PFSK-1 (cell line): ENCODE measurements around the gene TBRG4.

ENCODE experiments used
- FOXP2 ChIP-seq: optimal IDR thresholded peaks from 2 replicates; pipeline ENCODE3; 2011; ENCODE audit warnings: borderline replicate concordance, control low read depth, inconsistent platforms; ENCODE audit not compliant: insufficient read depth; ENCODE audit errors: extremely low read length, extremely low read depth
- POLR2AphosphoS5 ChIP-seq: IDR thresholded peaks from 2 replicates; pipeline ENCODE4 v1.6.1; 2012; ENCODE audit warnings: low read depth, mild to moderate bottlenecking, control low read depth, low read length, moderate library complexity
- REST ChIP-seq, 2 experiments: IDR thresholded peaks; 2 replicates each; pipeline versions ENCODE4 v1.6.1 to v1.8.0; 2011 to 2012; ENCODE audit warnings: low read depth in 2 of 2, low read length in 2 of 2, control low read depth in 1 of 2, inconsistent platforms in 1 of 2, mild to moderate bottlenecking in 1 of 2, moderate library complexity in 1 of 2; ENCODE audit not compliant: insufficient read depth in 1 of 2
- SIN3A ChIP-seq: IDR thresholded peaks from 2 replicates; pipeline ENCODE4 v1.6.1; 2012; ENCODE audit warnings: mild to moderate bottlenecking, low read length, moderate library complexity, borderline replicate concordance; ENCODE audit not compliant: insufficient read depth
- TAF1 ChIP-seq: IDR thresholded peaks from 2 replicates; pipeline ENCODE4 v1.6.1; 2012; ENCODE audit warnings: low read length, control low read depth, borderline replicate concordance; ENCODE audit not compliant: insufficient read depth

Gene TBRG4

DNA sequence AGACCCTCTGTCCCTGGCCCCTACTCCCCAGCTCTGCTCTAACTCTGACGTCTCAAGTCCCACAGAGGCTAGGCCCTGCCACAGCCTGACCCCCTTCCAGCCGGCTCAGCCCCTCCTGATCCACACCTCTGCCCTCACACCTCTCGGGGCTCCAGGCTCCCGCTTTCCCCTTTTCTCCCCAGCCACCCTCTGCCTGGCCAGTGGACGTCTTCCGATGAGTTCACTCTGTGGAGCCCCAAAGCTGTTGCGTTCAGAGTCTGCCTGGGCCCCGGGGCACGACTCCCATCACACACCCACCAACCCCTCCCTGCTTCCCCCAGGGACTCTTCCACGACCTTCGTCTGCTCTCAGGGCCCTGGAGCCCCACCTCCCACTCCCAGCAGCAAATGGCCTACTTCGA is 18.4 kb upstream of the TBRG4 start:
- TF ChIP-seq SIN3A = no peak
- TF ChIP-seq TAF1 = no peak
- TF ChIP-seq POLR2AphosphoS5 = no peak
- no peak for TF ChIP-seq REST (IDR thresholded peaks at IDR 0.05; ENCODE audit: insufficient read depth in 1 of 2, low read depth in 2 of 2, low read length in 2 of 2)
- no peak for TF ChIP-seq FOXP2

GRCh38 chr7:45129181-45129800 is 17.8 kb upstream of the TBRG4 start:
- no peak for TF ChIP-seq POLR2AphosphoS5
- TF ChIP-seq SIN3A = no peak
- TF ChIP-seq TAF1 = no peak
- TF ChIP-seq FOXP2 = no peak
- no peak for TF ChIP-seq REST (IDR thresholded peaks at IDR 0.05; ENCODE audit: insufficient read depth in 1 of 2, low read depth in 2 of 2, low read length in 2 of 2)

DNA sequence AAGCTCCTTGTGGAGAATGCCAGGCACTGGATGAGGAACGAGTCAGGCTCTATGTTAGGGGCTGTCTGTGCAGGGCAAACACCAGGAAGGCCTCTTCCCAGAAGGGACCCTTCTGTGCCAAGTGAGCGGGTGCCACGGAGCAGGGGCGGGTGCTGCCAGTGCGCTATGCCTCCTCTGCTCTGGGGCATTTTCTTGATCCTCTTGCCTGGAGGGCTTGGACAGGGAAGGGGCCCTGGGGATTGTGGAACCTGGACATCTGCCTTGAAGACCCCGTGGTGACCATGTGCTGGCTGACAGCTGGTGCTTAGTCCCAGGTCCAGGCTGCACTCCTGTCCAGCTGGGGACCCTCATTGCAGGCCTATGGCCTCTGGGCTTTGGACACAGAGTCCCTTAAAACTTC is 15.4 kb upstream of the TBRG4 start:
- no peak for TF ChIP-seq FOXP2
- TF ChIP-seq REST (IDR thresholded peaks at IDR 0.05; ENCODE audit: insufficient read depth in 1 of 2, low read depth in 2 of 2, low read length in 2 of 2) = no peak
- no peak for TF ChIP-seq SIN3A
- no peak for TF ChIP-seq POLR2AphosphoS5
- TF ChIP-seq TAF1 = no peak

DNA sequence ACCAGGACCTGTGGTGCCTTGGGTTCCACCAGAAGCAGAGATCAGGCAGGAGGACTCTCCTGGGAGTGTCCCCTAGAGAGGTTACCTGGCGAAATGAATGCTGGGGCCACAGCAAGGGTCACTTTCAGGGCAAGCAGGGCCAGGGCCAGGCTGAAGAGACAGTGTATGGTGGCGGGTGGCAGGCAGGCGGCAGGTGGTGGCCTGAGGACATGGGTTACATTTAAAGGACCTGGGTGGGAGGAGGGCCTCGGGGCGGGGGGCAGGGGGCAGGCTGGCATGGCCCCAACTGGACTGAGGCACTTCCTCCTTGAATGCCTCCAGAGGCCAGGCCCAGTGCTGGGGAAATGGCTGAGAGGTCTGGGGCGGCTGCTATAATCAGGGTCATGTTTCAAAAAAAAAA is 14.7 kb upstream of the TBRG4 start:
- no peak for TF ChIP-seq TAF1
- TF ChIP-seq POLR2AphosphoS5 = no peak
- no peak for TF ChIP-seq SIN3A
- TF ChIP-seq REST (IDR thresholded peaks at IDR 0.05; ENCODE audit: insufficient read depth in 1 of 2, low read depth in 2 of 2, low read length in 2 of 2) = no peak
- TF ChIP-seq FOXP2 = no peak
